ENCODE results near the gene SEC14L5.
A peak's percentile ranks its signal among the peaks of the same experiment; 100 is the strongest.
"Not testable (repeated sequence)": the region's sequence is repeated elsewhere in the genome, so short reads cannot be mapped to it uniquely, and the experiment has no call there.

Gene SEC14L5

GRCh38 chr16:4928227-4928626 lies 29.9 kb upstream of the SEC14L5 start:
- no peaks in the 10 kb centered on the region for H3K27me3 ChIP-seq (ENCODE audit: control insufficient read depth, insufficient read depth, low read length, poor library complexity, severe bottlenecking)
- WGBS, 2 experiments: 71 to 72% methylated on average over 6 of the region's 6 CpGs
- no peaks in the 10 kb centered on the region for H3K36me3 ChIP-seq (ENCODE audit: control insufficient read depth, insufficient read depth, low read length)
- no peaks in the 10 kb centered on the region for H3K9me3 ChIP-seq (ENCODE audit: control insufficient read depth, low read length)
- no peak overlapping the region for H3K27ac ChIP-seq (ENCODE audit: insufficient read depth, low read depth, low read length, poor library complexity, severe bottlenecking)
- H3K4me3 ChIP-seq (ENCODE audit: insufficient read depth, low read depth, low read length): no peak overlapping the region
- H3K4me1 ChIP-seq (ENCODE audit: control insufficient read depth, insufficient read depth, low read length): peaks cover 10% of the 10 kb centered on the region

- H3K36me3 ChIP-seq (ENCODE audit: control insufficient read depth, insufficient read depth, low read length); H3K4me3 ChIP-seq (ENCODE audit: insufficient read depth, low read depth, low read length); H3K27me3 ChIP-seq (ENCODE audit: control insufficient read depth, insufficient read depth, low read length, poor library complexity, severe bottlenecking); H3K9me3 ChIP-seq (ENCODE audit: control insufficient read depth, low read length); H3K4me1 ChIP-seq (ENCODE audit: control insufficient read depth, insufficient read depth, low read length); H3K27ac ChIP-seq (ENCODE audit: insufficient read depth, low read depth, low read length, poor library complexity, severe bottlenecking): not testable (repeated sequence)
- 97 to 99% methylated on average over 4 of the region's 4 CpGs for WGBS, 2 experiments
Measured at GRCh38 chr16:4929619-4930018, 28.5 kb upstream of the SEC14L5 start.

- H3K9me3 ChIP-seq (ENCODE audit: control insufficient read depth, low read length): no peaks in the 10 kb centered on the region
- no peaks in the 10 kb centered on the region for H3K36me3 ChIP-seq (ENCODE audit: control insufficient read depth, insufficient read depth, low read length)
- 75 to 79% methylated on average over 11 of the region's 11 CpGs for WGBS, 2 experiments
Measured at GRCh38 chr16:4931381-4931780, 26.7 kb upstream of the SEC14L5 start.

GRCh38 chr16:4933433-4933832 lies 24.7 kb upstream of the SEC14L5 start:
- Histone ChIP-seq H3K27ac (ENCODE audit: insufficient read depth, low read depth, low read length, poor library complexity, severe bottlenecking) (no peak overlapping the region), H3K36me3 (ENCODE audit: control insufficient read depth, insufficient read depth, low read length) (no peaks in the 10 kb centered on the region), H3K27me3 (ENCODE audit: control insufficient read depth, insufficient read depth, low read length, poor library complexity, severe bottlenecking) (peaks cover 37% of the 10 kb centered on the region), H3K4me1 (ENCODE audit: control insufficient read depth, insufficient read depth, low read length) (peaks cover 6% of the 10 kb centered on the region), H3K4me3 (ENCODE audit: insufficient read depth, low read depth, low read length) (no peak overlapping the region), H3K9me3 (ENCODE audit: control insufficient read depth, low read length) (no peaks in the 10 kb centered on the region)
- 90 to 93% methylated on average over 8 of the region's 8 CpGs for WGBS, 2 experiments

More at GRCh38 chr16:4931381-4931780, 26.7 kb upstream of the SEC14L5 start:
- peaks cover 2% of the 10 kb centered on the region for H3K4me1 ChIP-seq (ENCODE audit: control insufficient read depth, insufficient read depth, low read length)
- H3K4me3 ChIP-seq (ENCODE audit: insufficient read depth, low read depth, low read length): no peak overlapping the region
- H3K27me3 ChIP-seq (ENCODE audit: control insufficient read depth, insufficient read depth, low read length, poor library complexity, severe bottlenecking): peaks cover 16% of the 10 kb centered on the region
- H3K27ac ChIP-seq (ENCODE audit: insufficient read depth, low read depth, low read length, poor library complexity, severe bottlenecking): no peak overlapping the region

GRCh38 chr16:4933871-4934395 lies 24.2 kb upstream of the SEC14L5 start:
- Histone ChIP-seq H3K9me3 (ENCODE audit: control insufficient read depth, low read length) (no peaks in the 10 kb centered on the region), H3K27me3 (ENCODE audit: control insufficient read depth, insufficient read depth, low read length, poor library complexity, severe bottlenecking) (peaks cover 37% of the 10 kb centered on the region), H3K4me1 (ENCODE audit: control insufficient read depth, insufficient read depth, low read length) (peaks cover 6% of the 10 kb centered on the region), H3K27ac (ENCODE audit: insufficient read depth, low read depth, low read length, poor library complexity, severe bottlenecking) (no peak overlapping the region), H3K36me3 (ENCODE audit: control insufficient read depth, insufficient read depth, low read length) (no peaks in the 10 kb centered on the region), H3K4me3 (ENCODE audit: insufficient read depth, low read depth, low read length) (no peak overlapping the region)
- WGBS, 2 experiments: 93 to 94% methylated on average over 15 of the region's 15 CpGs

- Histone ChIP-seq H3K27ac (ENCODE audit: insufficient read depth, low read depth, low read length, poor library complexity, severe bottlenecking) (no peak overlapping the region), H3K9me3 (ENCODE audit: control insufficient read depth, low read length) (no peaks in the 10 kb centered on the region), H3K4me1 (ENCODE audit: control insufficient read depth, insufficient read depth, low read length) (peaks cover 6% of the 10 kb centered on the region), H3K36me3 (ENCODE audit: control insufficient read depth, insufficient read depth, low read length) (no peaks in the 10 kb centered on the region), H3K27me3 (ENCODE audit: control insufficient read depth, insufficient read depth, low read length, poor library complexity, severe bottlenecking) (peaks cover 37% of the 10 kb centered on the region), H3K4me3 (ENCODE audit: insufficient read depth, low read depth, low read length) (no peak overlapping the region)
- WGBS, 2 experiments: 90 to 93% methylated on average over 6 of the region's 6 CpGs
Measured at GRCh38 chr16:4934591-4934990, 23.5 kb upstream of the SEC14L5 start.

- WGBS, 2 experiments: 91 to 92% methylated on average over 18 of the region's 19 CpGs
- Histone ChIP-seq H3K36me3 (ENCODE audit: control insufficient read depth, insufficient read depth, low read length) (no peaks in the 10 kb centered on the region), H3K4me3 (ENCODE audit: insufficient read depth, low read depth, low read length) (no peak overlapping the region), H3K27me3 (ENCODE audit: control insufficient read depth, insufficient read depth, low read length, poor library complexity, severe bottlenecking) (peaks cover 37% of the 10 kb centered on the region), H3K9me3 (ENCODE audit: control insufficient read depth, low read length) (no peaks in the 10 kb centered on the region), H3K27ac (ENCODE audit: insufficient read depth, low read depth, low read length, poor library complexity, severe bottlenecking) (no peak overlapping the region), H3K4me1 (ENCODE audit: control insufficient read depth, insufficient read depth, low read length) (peaks cover 6% of the 10 kb centered on the region)
Measured at GRCh38 chr16:4935241-4935855, 22.8 kb upstream of the SEC14L5 start.

GRCh38 chr16:4936181-4936990 lies 21.7 kb upstream of the SEC14L5 start:
- Histone ChIP-seq H3K36me3 (ENCODE audit: control insufficient read depth, insufficient read depth, low read length) (no peaks in the 10 kb centered on the region), H3K27ac (ENCODE audit: insufficient read depth, low read depth, low read length, poor library complexity, severe bottlenecking) (no peak overlapping the region), H3K27me3 (ENCODE audit: control insufficient read depth, insufficient read depth, low read length, poor library complexity, severe bottlenecking) (peaks cover 37% of the 10 kb centered on the region), H3K4me3 (ENCODE audit: insufficient read depth, low read depth, low read length) (peak overlapping the region; percentile 49), H3K9me3 (ENCODE audit: control insufficient read depth, low read length) (no peaks in the 10 kb centered on the region), H3K4me1 (ENCODE audit: control insufficient read depth, insufficient read depth, low read length) (peaks cover 6% of the 10 kb centered on the region)
- 1 to 3% methylated on average over 64 of the region's 64 CpGs for WGBS, 2 experiments

- Histone ChIP-seq H3K36me3 (ENCODE audit: control insufficient read depth, insufficient read depth, low read length) (no peaks in the 10 kb centered on the region), H3K27ac (ENCODE audit: insufficient read depth, low read depth, low read length, poor library complexity, severe bottlenecking) (no peak within 1 kb of the TSS), H3K27me3 (ENCODE audit: control insufficient read depth, insufficient read depth, low read length, poor library complexity, severe bottlenecking) (peaks cover 37% of the 10 kb centered on the region), H3K9me3 (ENCODE audit: control insufficient read depth, low read length) (no peaks in the 10 kb centered on the region), H3K4me1 (ENCODE audit: control insufficient read depth, insufficient read depth, low read length) (peaks cover 6% of the 10 kb centered on the region), H3K4me3 (ENCODE audit: insufficient read depth, low read depth, low read length) (peak within 1 kb of the TSS; percentile 49)
- WGBS, 2 experiments: 9% methylated on average over 76 of the region's 76 CpGs
Measured at GRCh38 chr16:4936991-4937781, 20.9 kb upstream of the SEC14L5 start, which contains the start of gene PPL. PPL (minus strand) TSS chr16:4937148; CDS start chr16:4937045, 103 bp downstream.
